Smooth muscle cell of trachea (primary cell): ENCODE measurements around the gene TRDMT1. TPM values are rescaled to one million over a fixed set of nuclear protein-coding genes. Genes with fewer than 3 reads are reported as not detected.

ENCODE experiments used
- total RNA-seq: library from RNA; depleted of rRNA; stranded (reverse); fragments of >200 nt; gene quantifications from 2 replicates; pipeline ENCODE4 v1.2.1, GENCODE V29; 2014

Gene TRDMT1
- total RNA-seq, result 5.1 and 9.2 TPM in 2 replicates

GRCh38 chr10:17200912-17201793 is at the start of gene TRDMT1:
TRDMT1 (minus strand) TSS chr10:17201672; CDS start chr10:17201634, 38 bp downstream.

GRCh38 chr10:17228091-17229015 is 26.9 kb upstream of the TRDMT1 start, which contains the start of gene VIM:
VIM (plus strand) TSS chr10:17228241; CDS start chr10:17229423, 1,182 bp downstream.

GRCh38 chr10:17129741-17130140 is 71.7 kb downstream of the TRDMT1 start, which contains the start of gene CUBN:
CUBN (minus strand) TSS chr10:17129811; CDS start chr10:17129765, 46 bp downstream.

Other genes with a start within 250 kb of the TRDMT1 start
- 3.3 and 3.6 TPM in 2 replicates for gene CUBN, start 71.9 kb downstream of the TRDMT1 start, total RNA-seq
- 11,133 and 15,246 TPM in 2 replicates for gene VIM, start 26.6 kb upstream of the TRDMT1 start, total RNA-seq